Measurements from ENCODE around the gene ZBTB42.

GRCh38 chr14:104786726-104787675 is 13.9 kb upstream of the ZBTB42 start:
- TF ChIP-seq CTCF (conservative IDR thresholded peaks at IDR 0.05) (no peak), EZH2 (IDR thresholded peaks at IDR 0.05; ENCODE audit: low read depth) (no peak)

All from PC-9 (cell line).